BLaER1 treated with 17β-estradiol and CSF1 and Interleukin-3, amounts not matched to agents 10 nM and 100 nM (cell line): ENCODE results near the gene KCTD17.

Experiments used
- H3K27ac ChIP-seq, 11 experiments: shearing (Covaris generic); formaldehyde crosslinking; 2 replicates each; pipeline ENCODE4 v1.8.1; 2022
- H3K27me3 ChIP-seq, 11 experiments: shearing (Covaris generic); formaldehyde crosslinking; 2 replicates each; pipeline ENCODE4 v1.8.1; 2022
- H3K36me3 ChIP-seq, 11 experiments: shearing (Covaris generic); formaldehyde crosslinking; 2 replicates each; pipeline ENCODE4 v1.8.1; 2022
- H3K4me1 ChIP-seq, 10 experiments: shearing (Covaris generic); formaldehyde crosslinking; 2 replicates each; pipeline ENCODE4 v1.8.1; 2022
- H3K4me2 ChIP-seq, 11 experiments: shearing (Covaris generic); formaldehyde crosslinking; 2 replicates each; pipeline ENCODE4 v1.8.1; 2022
- H3K4me3 ChIP-seq, 10 experiments: shearing (Covaris generic); formaldehyde crosslinking; 2 replicates each; pipeline ENCODE4 v1.8.1; 2022
- H3K9ac ChIP-seq, 11 experiments: shearing (Covaris generic); formaldehyde crosslinking; 2 replicates each; pipeline ENCODE4 v1.8.1; 2022
- H3K9me3 ChIP-seq, 11 experiments: shearing (Covaris generic); formaldehyde crosslinking; replicated peaks in 1 of 11; 2 replicates each; pipeline ENCODE4 v1.8.1; 2022
- H4K20me1 ChIP-seq, 11 experiments: shearing (Covaris generic); formaldehyde crosslinking; 2 replicates each; pipeline ENCODE4 v1.8.1; 2022
- Cebpa-rat ChIP-seq, 11 experiments: shearing (Covaris generic); IDR thresholded peaks; 2 replicates each; pipeline ENCODE4 v1.8.1; 2022

KCTD17 gene

DNA sequence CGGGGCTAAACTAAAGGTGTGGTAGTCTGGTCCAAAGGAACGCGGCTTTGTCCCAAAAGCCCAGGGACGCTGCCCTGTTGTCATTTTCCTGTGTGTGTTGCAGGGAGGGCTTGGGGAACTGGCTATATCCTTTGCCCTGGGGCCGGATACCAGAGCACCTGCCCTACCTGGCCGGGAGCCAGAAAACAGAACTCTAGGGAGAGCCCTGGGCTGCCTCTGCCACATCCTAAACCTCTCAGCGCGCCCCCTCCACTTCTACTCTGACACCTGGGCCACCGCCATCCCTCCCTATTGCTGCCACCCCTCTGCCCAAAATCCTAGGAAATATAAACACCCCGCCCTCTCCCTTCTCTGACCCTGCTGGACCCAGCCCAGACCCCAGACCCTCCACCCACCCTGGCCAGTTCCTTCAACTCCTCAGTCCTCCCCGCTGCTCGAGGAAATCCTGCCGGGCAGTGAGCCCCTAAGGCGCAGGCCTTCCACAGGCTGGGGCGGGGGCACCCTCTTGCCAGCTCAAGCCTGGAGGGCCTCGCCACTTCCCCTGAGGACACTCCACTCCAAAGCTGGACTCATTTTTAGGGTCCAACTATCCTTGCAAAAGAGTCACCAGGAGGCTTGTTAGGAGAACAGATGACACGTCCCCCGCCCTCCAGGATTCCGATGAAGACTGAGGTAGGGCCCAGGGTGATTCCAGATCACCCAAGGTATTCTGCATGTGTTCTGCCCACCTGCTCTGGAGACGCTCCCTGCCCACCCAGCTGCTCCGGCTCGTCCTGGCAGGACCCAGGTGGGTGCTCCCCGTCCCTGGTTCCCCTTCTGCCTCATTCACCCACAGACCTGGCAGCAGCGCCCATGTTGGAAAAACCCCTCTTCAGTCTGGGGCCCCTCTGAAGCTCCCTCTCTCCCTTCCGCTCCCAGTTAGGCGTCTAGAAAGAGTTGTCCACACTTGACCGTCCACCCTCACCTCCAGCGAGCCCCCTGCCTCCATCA, 12.2 kb downstream of the KCTD17 start:
- H3K4me2 ChIP-seq = peak overlapping the region in 8 of 11 experiments; percentile 49 to 75 (median 66); a peak in 16 of 22 replicates
- H3K9ac ChIP-seq = 0 out of 22 replicates have a peak overlapping the region, but pooled peaks of 2 of the 11 experiments have one; percentile 13 to 30
- H3K36me3 ChIP-seq = peaks cover 3 to 36% (median 24%) of the 10 kb centered on the region in 11 experiments; a peak in 20 of 22 replicates
- H3K27ac ChIP-seq = no peak overlapping the region
- H3K9me3 ChIP-seq = no peaks in the 10 kb centered on the region
- H3K27me3 ChIP-seq = peaks cover 6 to 14% (median 11%) of the 10 kb centered on the region in 11 experiments
- no peak for TF ChIP-seq Cebpa-rat (IDR thresholded peaks at IDR 0.05)
- H4K20me1 ChIP-seq = peaks cover 0 to 89% (median 16%) of the 10 kb centered on the region in 11 experiments; a peak in 12 of 22 replicates
- no peak overlapping the region for H3K4me3 ChIP-seq
- H3K4me1 ChIP-seq = peaks cover 0 to 48% (median 44%) of the 10 kb centered on the region in 10 experiments; a peak in 18 of 20 replicates

DNA sequence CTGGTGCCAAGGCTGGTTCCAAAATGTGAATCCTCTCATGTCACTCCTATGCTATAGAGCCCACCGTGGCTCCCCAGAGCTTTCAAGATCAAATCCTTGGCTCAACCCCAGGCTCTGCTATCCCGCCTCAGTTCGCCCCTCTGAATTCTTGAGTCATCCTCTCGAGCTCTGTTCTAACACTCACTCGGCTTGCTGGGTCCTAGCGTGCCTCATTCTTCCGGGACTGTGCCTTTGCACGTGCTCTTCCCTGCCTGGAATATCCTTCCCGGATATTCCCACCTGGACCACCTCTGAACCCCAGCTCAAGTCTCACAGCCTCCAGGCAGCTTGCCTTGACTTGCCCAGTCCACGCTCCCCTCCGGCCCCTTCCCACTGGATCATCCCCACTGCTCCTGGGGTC, 13.0 kb downstream of the KCTD17 start:
- no peak overlapping the region for H3K4me3 ChIP-seq
- peaks cover 10 to 22% (median 19%) of the 10 kb centered on the region in 11 experiments for H3K27me3 ChIP-seq
- TF ChIP-seq Cebpa-rat (IDR thresholded peaks at IDR 0.05) = no peak
- no peak overlapping the region for H3K27ac ChIP-seq
- no peaks in the 10 kb centered on the region for H3K9me3 ChIP-seq
- H4K20me1 ChIP-seq = peaks cover 0 to 81% (median 16%) of the 10 kb centered on the region in 11 experiments; a peak in 12 of 22 replicates
- H3K9ac ChIP-seq = no peak overlapping the region
- H3K36me3 ChIP-seq = peaks cover 0 to 27% (median 15%) of the 10 kb centered on the region in 11 experiments; a peak in 16 of 22 replicates
- no peak overlapping the region for H3K4me2 ChIP-seq
- peaks cover 0 to 45% (median 42%) of the 10 kb centered on the region in 10 experiments; a peak in 18 of 20 replicates for H3K4me1 ChIP-seq

DNA sequence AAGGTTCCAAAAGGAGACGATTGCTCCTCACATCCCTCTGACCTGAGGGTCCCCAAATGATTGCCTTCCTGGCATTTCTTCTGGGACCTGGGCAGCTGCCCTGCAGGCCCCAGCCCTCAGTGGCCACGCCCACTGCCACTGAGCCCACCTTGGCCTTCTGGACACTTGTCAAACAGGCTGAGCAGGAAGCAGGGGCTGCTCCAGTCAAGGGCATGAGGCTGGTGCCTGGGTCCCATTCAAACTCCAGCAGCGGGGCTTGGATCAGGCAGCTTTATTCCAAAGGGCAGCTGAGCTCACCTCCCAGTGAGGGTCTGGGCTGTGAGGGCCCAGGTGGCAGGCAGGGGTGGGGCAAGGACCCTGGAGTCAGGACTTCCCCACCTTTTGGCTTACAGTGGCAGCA, 13.6 kb downstream of the KCTD17 start:
- Histone ChIP-seq H3K4me3 (no peak overlapping the region), H3K27me3 (peaks cover 14 to 28% (median 25%) of the 10 kb centered on the region in 11 experiments), H3K4me2 (no peak overlapping the region), H3K9ac (no peak overlapping the region), H3K27ac (no peak overlapping the region), H3K4me1 (peaks cover 0 to 39% (median 35%) of the 10 kb centered on the region in 10 experiments; a peak in 17 of 20 replicates), H3K9me3 (no peaks in the 10 kb centered on the region), H4K20me1 (peaks cover 0 to 75% (median 12%) of the 10 kb centered on the region in 11 experiments; a peak in 11 of 22 replicates), H3K36me3 (peaks cover 0 to 21% (median 10%) of the 10 kb centered on the region in 11 experiments; a peak in 11 of 22 replicates)
- TF ChIP-seq Cebpa-rat (IDR thresholded peaks at IDR 0.05) = no peak

DNA sequence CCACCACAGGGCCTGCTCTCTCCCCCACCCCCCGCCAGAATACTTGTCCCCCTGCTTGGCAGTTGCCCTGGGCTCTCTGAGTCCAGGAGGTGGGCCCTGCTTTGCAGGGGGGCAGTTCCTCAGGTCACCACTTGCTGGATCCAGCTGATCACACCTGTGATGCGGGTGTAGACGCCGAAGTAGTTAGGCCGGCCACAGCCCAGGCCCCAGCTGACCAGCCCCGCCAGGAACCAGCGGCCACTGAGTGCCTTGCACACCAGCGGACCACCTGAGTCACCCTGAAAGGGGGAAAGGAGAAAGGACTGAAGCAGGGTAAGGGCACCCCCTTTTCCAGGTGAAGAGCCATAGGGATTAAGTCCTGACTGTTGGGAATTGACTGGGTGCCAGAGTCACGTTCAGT, 14.4 kb downstream of the KCTD17 start:
- H3K27me3 ChIP-seq = peaks cover 14 to 34% (median 28%) of the 10 kb centered on the region in 11 experiments
- no peak for TF ChIP-seq Cebpa-rat (IDR thresholded peaks at IDR 0.05)
- peaks cover 0 to 67% (median 8%) of the 10 kb centered on the region in 11 experiments; a peak in 11 of 22 replicates for H4K20me1 ChIP-seq
- H3K4me3 ChIP-seq = no peak overlapping the region
- no peak overlapping the region for H3K9ac ChIP-seq
- no peak overlapping the region for H3K27ac ChIP-seq
- peaks cover 0 to 31% (median 28%) of the 10 kb centered on the region in 10 experiments; a peak in 17 of 20 replicates for H3K4me1 ChIP-seq
- no peak overlapping the region for H3K4me2 ChIP-seq
- peaks cover 0 to 13% (median 5%) of the 10 kb centered on the region in 11 experiments; a peak in 9 of 22 replicates for H3K36me3 ChIP-seq
- no peaks in the 10 kb centered on the region for H3K9me3 ChIP-seq

DNA sequence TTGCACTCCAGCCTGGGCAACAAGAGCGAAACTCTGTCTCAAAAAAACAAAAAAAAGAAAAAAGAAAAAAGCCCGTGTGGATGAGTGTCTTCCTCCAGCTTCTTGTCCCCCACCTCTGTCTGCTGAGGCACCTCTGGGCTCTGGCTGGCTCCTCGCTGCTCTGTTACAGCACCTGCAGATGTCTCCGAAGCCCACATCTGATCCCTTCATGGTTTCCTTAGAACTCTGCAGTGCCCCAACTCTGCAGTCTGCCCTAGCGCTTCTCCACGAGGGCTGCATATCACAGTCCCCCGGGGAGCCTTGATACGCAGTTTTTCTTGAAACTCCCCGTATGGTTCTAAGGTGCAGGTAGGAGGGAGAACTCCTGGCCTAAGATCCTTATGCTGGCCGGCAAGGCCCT, 15.9 kb downstream of the KCTD17 start:
- Histone ChIP-seq H3K27ac (no peak overlapping the region), H3K9me3 (peaks cover 0 to 7% (median 0%) of the 10 kb centered on the region in 11 experiments; a peak in 2 of 22 replicates), H3K4me3 (no peak overlapping the region), H4K20me1 (peaks cover 0 to 53% (median 4%) of the 10 kb centered on the region in 11 experiments; a peak in 9 of 22 replicates), H3K4me1 (peaks cover 0 to 17% (median 13%) of the 10 kb centered on the region in 10 experiments; a peak in 16 of 20 replicates), H3K36me3 (peaks cover 0 to 8% (median 0%) of the 10 kb centered on the region in 11 experiments; a peak in 3 of 22 replicates), H3K9ac (no peak overlapping the region), H3K4me2 (no peak overlapping the region), H3K27me3 (peaks cover 14 to 34% (median 28%) of the 10 kb centered on the region in 11 experiments)
- no peak for TF ChIP-seq Cebpa-rat (IDR thresholded peaks at IDR 0.05)

DNA sequence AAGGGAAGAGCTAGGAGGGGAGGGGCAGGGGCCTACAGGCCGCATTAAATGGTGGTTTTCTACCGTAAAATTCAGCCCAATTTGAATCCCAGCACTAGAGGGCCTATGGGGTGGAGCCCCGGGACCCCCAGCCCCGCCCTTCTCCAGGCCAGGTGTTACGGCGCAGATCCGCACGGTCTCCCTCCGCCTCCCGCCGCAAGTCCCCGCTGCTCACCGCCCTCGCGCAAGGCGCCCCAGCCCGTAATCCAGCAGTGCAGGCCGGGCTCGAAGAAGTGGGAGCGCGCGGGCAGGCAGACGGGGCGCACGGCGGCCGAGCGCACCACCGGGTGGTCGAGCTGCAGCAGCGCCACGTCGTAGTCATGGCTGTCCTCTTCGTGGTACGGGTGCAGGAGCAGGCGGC, 17.3 kb downstream of the KCTD17 start:
- TF ChIP-seq Cebpa-rat (IDR thresholded peaks at IDR 0.05) = no peak
- Histone ChIP-seq H3K4me3 (no peak overlapping the region), H3K9me3 (peaks cover 0 to 7% (median 0%) of the 10 kb centered on the region in 11 experiments; a peak in 2 of 22 replicates), H3K9ac (no peak overlapping the region), H3K4me2 (no peak overlapping the region), H3K27me3 (peaks cover 14 to 34% (median 28%) of the 10 kb centered on the region in 11 experiments), H4K20me1 (peaks cover 0 to 43% (median 0%) of the 10 kb centered on the region in 11 experiments; a peak in 7 of 22 replicates), H3K4me1 (peaks cover 0 to 4% (median 0%) of the 10 kb centered on the region in 10 experiments; a peak in 4 of 20 replicates), H3K27ac (no peak overlapping the region), H3K36me3 (peaks cover 0 to 6% (median 0%) of the 10 kb centered on the region in 11 experiments; a peak in 3 of 22 replicates)

DNA sequence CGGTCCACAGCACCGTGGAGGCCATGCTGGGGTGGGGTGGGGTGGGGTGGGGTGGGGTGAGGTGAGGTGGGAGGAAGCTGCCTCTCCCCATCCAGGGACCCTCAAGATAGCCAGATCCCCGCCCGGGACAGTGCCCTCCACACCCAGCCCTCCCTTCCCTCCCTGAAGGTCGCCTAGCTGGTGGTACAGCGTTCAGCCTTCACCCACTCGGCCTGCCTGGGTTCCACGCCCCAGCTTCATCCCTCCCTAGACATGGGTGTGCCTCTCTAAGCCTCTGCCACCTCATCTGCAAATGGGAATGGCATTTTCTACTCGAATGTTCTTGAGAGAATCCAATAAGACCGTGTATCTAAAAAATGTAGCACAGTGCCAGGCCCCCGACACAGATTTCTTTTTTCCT, 17.8 kb downstream of the KCTD17 start:
- Histone ChIP-seq H3K4me3 (no peak overlapping the region), H3K9me3 (peaks cover 0 to 7% (median 0%) of the 10 kb centered on the region in 11 experiments; a peak in 2 of 22 replicates), H3K27me3 (peaks cover 14 to 34% (median 28%) of the 10 kb centered on the region in 11 experiments), H3K36me3 (peaks cover 0 to 2% (median 0%) of the 10 kb centered on the region in 11 experiments; a peak in 2 of 22 replicates), H3K4me2 (no peak overlapping the region), H3K4me1 (peaks cover 0 to 4% (median 0%) of the 10 kb centered on the region in 10 experiments; a peak in 2 of 20 replicates), H3K27ac (no peak overlapping the region), H3K9ac (no peak overlapping the region), H4K20me1 (peaks cover 0 to 39% (median 0%) of the 10 kb centered on the region in 11 experiments; a peak in 7 of 22 replicates)
- TF ChIP-seq Cebpa-rat (IDR thresholded peaks at IDR 0.05) = no peak

DNA sequence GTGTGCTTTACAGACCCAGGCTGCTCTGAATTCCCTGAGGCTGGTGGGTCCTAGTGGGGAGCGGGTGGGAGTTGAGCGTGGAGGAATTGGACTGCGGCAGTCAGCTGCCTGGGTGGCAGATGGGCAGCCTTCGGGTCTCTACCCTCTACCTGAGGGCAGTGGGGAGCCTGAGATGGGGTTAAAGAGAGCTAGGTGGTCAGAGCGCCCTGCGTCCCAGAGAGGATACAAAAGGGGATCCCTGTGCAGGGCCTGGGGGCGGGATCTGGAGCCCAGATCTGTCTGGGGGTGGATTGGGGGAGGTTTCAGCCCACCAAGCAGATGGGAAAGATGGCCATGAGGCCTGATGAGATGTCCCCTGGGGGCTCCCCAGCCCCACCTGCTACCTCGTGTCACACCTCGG, 18.2 kb downstream of the KCTD17 start:
- H3K4me3 ChIP-seq = no peak overlapping the region
- H4K20me1 ChIP-seq = peaks cover 0 to 35% (median 0%) of the 10 kb centered on the region in 11 experiments; a peak in 6 of 22 replicates
- peaks cover 0 to 4% (median 0%) of the 10 kb centered on the region in 10 experiments; a peak in 2 of 20 replicates for H3K4me1 ChIP-seq
- H3K9ac ChIP-seq = no peak overlapping the region
- H3K27me3 ChIP-seq = peaks cover 14 to 34% (median 28%) of the 10 kb centered on the region in 11 experiments
- no peak overlapping the region for H3K27ac ChIP-seq
- no peak for TF ChIP-seq Cebpa-rat (IDR thresholded peaks at IDR 0.05)
- no peaks in the 10 kb centered on the region for H3K36me3 ChIP-seq
- no peak overlapping the region for H3K4me2 ChIP-seq
- H3K9me3 ChIP-seq = peaks cover 0 to 7% (median 0%) of the 10 kb centered on the region in 11 experiments; a peak in 2 of 22 replicates
